Neural crest cell (in vitro differentiated cells): Measurements from ENCODE around the gene CYYR1. TPM values are rescaled to one million over a fixed set of nuclear protein-coding genes. Genes with fewer than 3 reads are reported as not detected.

Source experiments
- DNase-seq: peaks from one replicate; pipeline ENCODE4 v3.0.0; 2021; ENCODE audit warnings: low read depth, mixed read lengths, low spot score
- H3K27ac Mint-ChIP-seq: one replicate; pipeline ENCODE4 v1.8.0; 2021; ENCODE audit warnings: mild to moderate bottlenecking, mixed read lengths; ENCODE audit not compliant: unreplicated experiment
- H3K27me3 Mint-ChIP-seq: 2 replicates; pipeline ENCODE4 v1.8.0; 2021; ENCODE audit warnings: low read depth, mild to moderate bottlenecking, mixed read lengths
- H3K36me3 Mint-ChIP-seq: 2 replicates; pipeline ENCODE4 v1.8.0; 2021; ENCODE audit warnings: low read depth, mild to moderate bottlenecking, mixed read lengths
- H3K4me1 Mint-ChIP-seq: 2 replicates; pipeline ENCODE4 v1.8.0; 2021; ENCODE audit warnings: mixed read lengths
- H3K4me3 Mint-ChIP-seq: one replicate; pipeline ENCODE4 v1.8.0; 2021; ENCODE audit warnings: mild to moderate bottlenecking, mixed read lengths
- H3K9me3 Mint-ChIP-seq: 2 replicates; pipeline ENCODE4 v1.8.0; 2021; ENCODE audit warnings: mixed read lengths
- CTCF ChIP-seq: fragments of 200-600 bp; sonication (generic); conservative IDR thresholded peaks from 2 replicates; pipeline ENCODE4 v1.5.0; 2021; ENCODE audit warnings: antibody characterized with exemption, mild to moderate bottlenecking
- total RNA-seq: library from RNA; stranded (reverse); gene quantifications from 2 replicates; pipeline ENCODE4 v1.2.1, GENCODE V29; 2021

The CYYR1 gene
- total RNA-seq, 1 donor from 2014 or later, result 18.2 TPM

GRCh38 chr21:26565111-26565510, 8.0 kb downstream of the CYYR1 start:
- Mint-ChIP-seq H3K4me3 (no peak overlapping the region), H3K36me3 (peaks cover 26% of the 10 kb centered on the region), H3K4me1 (peaks cover 15% of the 10 kb centered on the region), H3K27ac (peak overlapping the region; percentile 19), H3K9me3 (peaks cover 3% of the 10 kb centered on the region), H3K27me3 (no peaks in the 10 kb centered on the region)
- TF ChIP-seq CTCF, result no peak
- no peak for DNase-seq

GRCh38 chr21:26563856-26564503, 9.1 kb downstream of the CYYR1 start:
- H3K9me3 Mint-ChIP-seq, result peaks cover 1% of the 10 kb centered on the region
- no peak for DNase-seq
- no peak for TF ChIP-seq CTCF
- no peak overlapping the region for H3K27ac Mint-ChIP-seq
- H3K27me3 Mint-ChIP-seq, result no peaks in the 10 kb centered on the region
- H3K36me3 Mint-ChIP-seq, result peaks cover 23% of the 10 kb centered on the region
- H3K4me1 Mint-ChIP-seq, result peaks cover 13% of the 10 kb centered on the region
- no peak overlapping the region for H3K4me3 Mint-ChIP-seq

- Mint-ChIP-seq H3K36me3 (peaks cover 23% of the 10 kb centered on the region), H3K9me3 (peaks cover 7% of the 10 kb centered on the region), H3K4me1 (no peaks in the 10 kb centered on the region), H3K4me3 (no peak overlapping the region), H3K27me3 (no peaks in the 10 kb centered on the region), H3K27ac (no peak overlapping the region)
- DNase-seq, result no peak
- no peak for TF ChIP-seq CTCF
Observed at GRCh38 chr21:26560612-26561011, 12.5 kb downstream of the CYYR1 start.

- Mint-ChIP-seq H3K9me3 (peaks cover 7% of the 10 kb centered on the region), H3K4me1 (no peaks in the 10 kb centered on the region), H3K27me3 (no peaks in the 10 kb centered on the region), H3K27ac (no peak overlapping the region), H3K36me3 (peaks cover 23% of the 10 kb centered on the region), H3K4me3 (no peak overlapping the region)
- no peak for DNase-seq
- no peak for TF ChIP-seq CTCF
Observed at GRCh38 chr21:26559099-26559498, 14.0 kb downstream of the CYYR1 start.

- Mint-ChIP-seq H3K9me3 (peaks cover 7% of the 10 kb centered on the region), H3K4me3 (no peak overlapping the region), H3K36me3 (peaks cover 17% of the 10 kb centered on the region), H3K4me1 (no peaks in the 10 kb centered on the region), H3K27ac (no peak overlapping the region), H3K27me3 (no peaks in the 10 kb centered on the region)
- DNase-seq, result no peak
- no peak for TF ChIP-seq CTCF
Observed at GRCh38 chr21:26557106-26557505, 16.0 kb downstream of the CYYR1 start.
